ENCODE data around the gene TAF1L.

- TF ChIP-seq CTCF (IDR thresholded peaks at IDR 0.05; ENCODE audit: low read depth, low read length, poor library complexity, severe bottlenecking) (no peak), EZH2phosphoT487 (IDR thresholded peaks at IDR 0.05; ENCODE audit: borderline replicate concordance, low read length) (no peak)
These were observed 29.6 kb upstream of the TAF1L start for GRCh38 chr9:32665101-32665500.
